GM19099 (cell line): Measurements from ENCODE around the gene MRTFB.

Source experiments
- POLR2A ChIP-seq: IDR thresholded peaks from 3 replicates; pipeline ENCODE4 v1.6.1; 2011; ENCODE audit warnings: low read depth; ENCODE audit not compliant: insufficient read length; ENCODE audit errors: extremely low read depth

MRTFB gene

DNA sequence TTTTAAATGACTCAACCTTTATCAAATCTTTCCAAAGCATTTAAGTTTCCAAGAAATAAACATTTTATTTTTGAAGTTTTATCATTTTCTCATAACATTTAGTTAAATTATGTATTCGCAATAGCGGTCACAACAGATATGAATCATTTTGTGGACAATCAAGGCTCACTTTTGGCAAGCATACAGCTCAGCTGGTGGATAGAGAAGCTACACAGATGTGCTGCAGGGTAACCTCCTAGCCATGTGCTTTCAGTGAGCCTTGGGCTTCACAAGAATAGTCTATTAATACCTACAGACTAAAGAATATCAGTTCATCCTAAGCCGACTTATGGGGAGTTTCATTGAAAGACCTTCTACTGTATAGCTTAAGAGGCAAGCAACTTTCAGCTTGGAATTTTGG is 144.8 kb downstream of the MRTFB start:
- TF ChIP-seq POLR2A: no peak

DNA sequence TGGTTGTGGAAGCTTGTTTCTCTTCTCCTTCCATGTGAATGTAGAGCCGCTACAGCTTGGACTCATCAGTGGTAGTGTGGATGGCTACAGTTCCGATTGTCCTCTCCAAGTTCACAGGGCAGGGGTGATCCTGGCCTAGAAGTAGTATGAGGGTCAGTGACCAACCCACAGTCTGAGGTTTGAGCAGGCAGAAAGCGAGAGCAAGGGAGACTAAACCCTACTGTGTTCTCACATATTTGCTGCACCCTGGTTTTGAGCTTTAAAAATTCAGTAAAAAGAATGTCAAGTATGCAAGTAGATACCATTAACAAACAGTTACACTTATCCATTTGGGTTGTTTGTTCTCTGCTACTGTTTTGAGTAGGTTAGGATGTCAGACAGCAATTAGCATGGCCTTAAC is 148.9 kb downstream of the MRTFB start:
- TF ChIP-seq POLR2A: no peak

DNA sequence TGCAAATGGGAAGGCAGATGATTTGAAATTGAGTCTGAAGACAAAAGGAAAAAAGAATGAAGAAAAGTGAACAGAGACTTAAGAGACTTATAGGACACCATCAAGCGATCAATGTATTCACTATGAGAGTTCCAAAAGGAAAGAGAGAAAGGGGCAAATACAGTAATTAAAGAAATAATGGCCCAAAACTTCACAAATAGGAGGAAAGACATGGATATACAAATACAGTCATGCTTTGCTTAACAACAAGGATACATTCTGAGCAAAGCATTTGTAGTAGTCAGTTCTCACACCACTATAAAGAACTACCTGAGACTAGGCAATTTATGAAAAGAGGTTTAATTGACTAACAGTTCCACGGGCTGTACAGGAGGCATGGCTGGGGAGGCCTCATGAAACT is 152.5 kb downstream of the MRTFB start:
- TF ChIP-seq POLR2A: no peak

DNA sequence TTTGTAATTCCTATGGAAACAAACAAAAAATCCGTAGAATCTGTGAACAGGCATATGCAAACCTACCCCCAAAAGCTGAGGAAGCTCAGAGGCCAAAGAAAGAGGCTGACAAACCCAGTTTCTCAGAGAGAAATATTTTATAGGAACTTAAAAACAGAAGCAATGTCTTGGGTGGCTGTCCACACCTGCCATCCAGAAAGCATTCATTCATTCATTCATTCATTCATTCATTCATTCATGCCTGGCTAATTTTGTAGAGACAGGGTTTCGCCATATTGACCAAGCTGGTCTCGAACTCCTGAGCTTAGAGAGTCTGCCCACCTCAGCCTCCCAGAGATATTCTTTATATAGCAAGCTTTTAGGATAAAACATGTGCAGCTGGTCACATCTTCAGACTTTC is 154.3 kb downstream of the MRTFB start:
- TF ChIP-seq POLR2A: no peak

DNA sequence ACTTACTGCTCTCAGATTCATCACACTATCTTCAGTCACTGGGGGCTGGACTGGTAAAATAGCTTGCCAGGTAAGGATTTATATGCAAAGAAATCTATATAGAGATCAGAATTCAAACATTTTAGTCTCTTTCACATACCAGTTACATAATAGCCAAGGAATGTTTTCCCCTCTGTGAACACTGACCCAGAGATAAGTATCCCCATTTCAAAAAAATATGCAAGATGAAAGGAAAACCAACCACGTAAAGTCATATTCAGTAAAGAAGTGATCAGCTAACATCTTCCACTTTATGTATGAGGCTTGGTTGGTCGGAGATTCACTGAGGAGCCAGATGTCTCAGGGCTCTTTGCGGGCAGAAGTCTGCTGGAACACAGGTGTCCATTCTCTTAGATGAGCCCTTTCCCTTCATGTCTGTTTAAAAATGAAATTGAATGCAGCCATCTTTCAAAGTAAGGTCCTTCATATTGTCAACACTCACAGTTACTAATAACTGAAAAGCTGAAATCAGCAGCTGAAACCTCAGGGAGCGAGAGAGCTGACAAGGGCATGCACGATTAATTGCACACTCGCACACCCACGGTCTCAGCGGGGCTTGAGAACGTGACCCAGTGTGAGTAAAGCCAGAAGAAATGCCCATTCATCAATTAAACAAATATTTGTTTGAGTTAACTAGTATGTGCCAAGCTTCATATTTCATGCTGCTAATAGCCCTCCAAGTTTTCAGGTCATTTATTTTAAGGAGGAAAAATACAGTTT is 161.2 kb downstream of the MRTFB start:
- no peak for TF ChIP-seq POLR2A

DNA sequence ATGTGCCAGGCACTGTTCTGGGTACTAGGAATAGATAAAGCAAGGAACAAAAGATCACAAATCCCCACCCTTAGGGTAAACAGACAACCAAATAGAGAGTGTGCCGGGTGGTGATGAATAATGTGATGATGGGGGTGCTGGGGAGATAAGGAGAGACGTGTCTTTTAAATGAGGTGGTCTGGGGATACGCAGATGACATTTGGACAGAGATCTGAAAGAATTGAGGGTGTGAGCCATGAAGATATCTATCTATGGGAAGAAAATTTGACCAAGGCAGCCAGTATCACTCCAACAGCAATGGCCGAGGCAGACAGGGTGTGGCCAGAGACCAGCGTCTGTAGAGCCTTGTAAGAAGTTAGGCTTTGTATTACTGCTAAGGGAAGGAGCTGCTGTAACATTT is 165.3 kb downstream of the MRTFB start:
- no peak for TF ChIP-seq POLR2A

DNA sequence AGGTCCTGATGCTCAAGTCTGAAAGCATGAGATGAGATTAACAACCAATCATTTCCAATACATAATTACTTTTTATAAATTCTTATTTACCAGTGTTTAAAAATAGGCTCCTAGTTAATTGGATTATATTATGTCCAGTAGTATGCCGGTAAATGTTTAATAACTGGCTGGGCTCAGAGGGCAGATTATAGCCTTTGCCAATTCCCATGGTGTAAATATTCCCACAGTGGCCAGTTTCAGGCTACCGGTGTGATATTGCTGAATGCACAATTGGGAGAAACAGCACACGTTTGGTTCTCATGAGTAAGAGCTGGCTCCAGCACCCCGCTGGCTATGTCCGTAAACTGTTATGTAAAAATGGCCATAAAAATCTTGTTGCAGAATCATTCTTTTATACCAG is 167.6 kb downstream of the MRTFB start:
- no peak for TF ChIP-seq POLR2A

DNA sequence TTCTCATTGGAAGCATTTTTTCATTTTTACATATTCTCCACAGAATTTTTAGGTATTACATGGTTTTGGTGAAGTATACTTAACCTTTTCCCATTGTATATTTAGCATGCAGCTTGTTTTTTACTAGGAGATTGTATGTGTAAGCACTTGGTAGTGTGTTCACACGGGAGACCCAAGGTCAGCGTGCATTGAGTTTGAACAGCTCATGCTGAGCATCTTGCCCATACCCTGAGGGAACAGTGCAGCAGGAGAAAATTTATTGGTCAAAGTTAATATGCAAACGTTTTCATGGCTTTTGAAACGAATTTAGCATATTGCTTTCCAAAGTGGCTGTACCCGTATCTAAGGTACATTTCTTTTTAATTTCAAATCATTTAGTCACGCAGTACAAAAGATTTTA is 168.7 kb downstream of the MRTFB start:
- no peak for TF ChIP-seq POLR2A

DNA sequence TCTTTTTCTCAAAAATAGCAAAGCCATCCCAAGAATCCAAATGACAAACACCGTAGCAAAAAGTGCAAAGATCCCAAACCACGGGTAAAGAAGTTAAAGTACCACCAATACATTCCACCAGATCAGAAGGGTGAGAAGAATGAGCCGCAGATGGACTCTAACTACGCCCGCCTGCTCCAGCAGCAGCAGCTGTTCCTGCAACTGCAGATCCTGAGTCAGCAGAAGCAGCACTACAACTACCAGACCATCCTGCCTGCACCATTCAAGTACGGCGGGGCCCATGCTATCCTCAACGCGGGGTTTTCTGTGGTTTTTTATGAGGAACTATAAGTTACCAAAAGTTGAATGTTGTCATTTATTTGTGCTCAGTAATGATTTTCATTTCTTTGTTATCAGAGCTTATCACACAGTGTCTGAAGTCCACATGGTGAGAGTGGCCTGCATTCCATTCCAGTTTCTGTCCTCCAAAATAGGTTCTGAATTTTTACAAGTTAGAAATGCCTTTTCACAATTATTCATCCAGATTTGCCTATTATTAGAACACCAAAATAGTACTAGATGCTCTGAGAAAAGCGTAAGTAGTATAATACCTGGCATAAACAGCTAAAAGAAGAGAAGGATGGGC is 169.2 kb downstream of the MRTFB start:
- no peak for TF ChIP-seq POLR2A

DNA sequence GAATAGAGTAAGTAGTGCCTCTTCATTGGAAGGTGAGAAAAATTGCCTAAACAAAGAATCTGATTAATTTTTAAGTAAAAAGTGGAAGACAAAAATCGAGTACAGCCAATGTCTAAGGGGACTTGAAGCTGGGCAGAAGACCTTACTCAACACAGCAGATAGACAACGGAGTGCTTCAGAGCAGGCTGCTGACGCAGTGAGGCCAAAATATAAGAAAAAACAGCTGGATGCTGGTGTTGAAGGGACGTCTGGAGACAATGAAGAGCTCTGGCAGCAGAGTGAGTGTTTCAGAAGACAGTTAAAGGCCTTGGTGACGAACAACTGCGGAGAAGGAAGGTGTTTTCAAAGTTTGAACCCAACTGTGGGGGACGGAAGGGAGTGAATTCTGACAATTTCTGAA is 169.8 kb downstream of the MRTFB start:
- no peak for TF ChIP-seq POLR2A

DNA sequence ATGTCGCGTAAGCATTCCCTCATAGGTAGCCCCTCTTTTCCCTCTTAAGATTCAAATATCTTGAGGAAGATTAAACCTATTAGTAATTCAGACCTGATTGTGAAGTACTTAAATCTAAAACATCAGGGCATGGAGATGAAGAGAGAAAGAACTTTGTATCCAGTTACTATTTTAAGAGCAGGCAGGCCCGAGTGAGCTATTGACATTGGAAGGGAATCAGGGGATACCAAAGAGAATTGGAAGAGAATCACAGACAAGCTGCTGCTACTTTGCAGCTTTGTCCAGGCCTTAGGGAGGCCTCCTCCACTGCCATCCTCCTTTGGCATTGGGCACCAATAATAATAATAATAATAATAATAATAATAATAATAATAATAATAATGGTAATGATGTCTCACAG is 170.5 kb downstream of the MRTFB start:
- no peak for TF ChIP-seq POLR2A

DNA sequence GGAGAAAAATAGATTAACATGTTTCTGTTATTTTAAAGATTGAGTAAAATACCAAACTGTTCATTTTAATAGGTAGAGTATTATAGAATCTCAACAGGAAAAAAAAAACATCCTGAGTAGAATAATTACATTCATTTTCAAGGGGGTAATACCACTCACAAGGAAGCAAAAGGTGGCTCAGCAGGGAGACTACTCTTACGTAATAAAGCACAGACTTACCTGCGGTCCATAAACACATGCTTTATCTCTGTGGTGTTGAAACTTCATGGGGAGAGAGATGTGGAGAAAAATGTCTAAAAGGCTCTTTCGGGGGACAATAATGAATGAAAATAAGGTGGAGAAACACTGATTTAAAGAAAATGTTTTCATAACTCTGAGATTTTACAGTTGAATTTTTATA is 171.7 kb downstream of the MRTFB start:
- TF ChIP-seq POLR2A: no peak

DNA sequence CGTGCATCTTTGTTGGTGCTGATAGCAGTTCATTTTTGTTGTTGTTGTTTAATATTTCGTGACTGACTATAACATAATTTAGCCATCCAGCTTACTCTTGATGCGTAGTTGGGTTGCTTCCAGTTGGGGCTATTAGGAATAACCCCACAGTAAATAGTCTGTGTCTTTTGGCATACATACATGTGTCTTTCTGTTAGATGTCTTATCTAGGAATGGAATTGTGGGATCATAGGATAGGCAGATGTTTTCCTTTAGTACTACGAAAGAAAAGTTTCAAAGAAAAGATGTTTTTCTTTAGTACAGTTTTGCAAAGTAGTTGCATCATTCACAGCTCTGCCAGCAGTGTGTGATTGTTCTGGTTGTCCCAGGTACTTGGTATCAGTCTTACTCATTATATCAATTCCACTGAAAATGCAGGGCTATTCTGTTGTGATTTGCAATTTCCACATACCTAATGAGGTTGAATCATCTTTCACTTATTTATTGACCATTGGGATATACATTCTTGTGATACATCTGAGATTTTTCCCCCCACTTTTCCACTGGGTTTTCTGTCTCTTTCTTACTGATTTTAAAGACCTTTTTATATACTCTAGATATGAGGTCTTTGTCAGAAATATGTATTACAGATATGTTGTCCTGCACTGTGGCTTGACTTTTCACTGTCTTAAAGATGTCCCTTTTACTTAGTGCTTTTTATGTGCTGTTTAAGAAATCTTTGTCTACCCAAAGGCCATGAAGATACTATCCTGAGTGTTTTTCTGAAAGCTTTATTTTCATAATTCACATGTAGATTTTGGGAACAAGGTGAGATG is 173.3 kb downstream of the MRTFB start:
- TF ChIP-seq POLR2A: no peak

DNA sequence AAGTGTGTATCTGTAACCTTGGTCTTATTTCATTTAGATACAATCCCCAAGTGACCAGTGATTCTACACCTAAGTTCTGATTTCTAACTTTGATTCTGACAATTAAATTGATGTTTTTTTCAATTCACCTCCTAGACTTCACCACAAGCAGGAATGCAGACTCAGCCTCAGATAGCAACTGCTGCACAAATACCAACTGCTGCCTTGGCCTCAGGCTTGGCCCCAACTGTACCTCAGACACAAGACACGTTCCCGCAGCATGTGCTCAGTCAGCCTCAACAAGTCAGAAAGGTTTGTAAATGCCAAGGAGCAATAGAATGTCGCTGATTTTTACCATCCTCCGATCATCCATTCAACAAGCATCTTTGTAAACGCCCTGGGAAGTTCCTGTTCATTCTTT is 177.7 kb downstream of the MRTFB start:
- TF ChIP-seq POLR2A: no peak

DNA sequence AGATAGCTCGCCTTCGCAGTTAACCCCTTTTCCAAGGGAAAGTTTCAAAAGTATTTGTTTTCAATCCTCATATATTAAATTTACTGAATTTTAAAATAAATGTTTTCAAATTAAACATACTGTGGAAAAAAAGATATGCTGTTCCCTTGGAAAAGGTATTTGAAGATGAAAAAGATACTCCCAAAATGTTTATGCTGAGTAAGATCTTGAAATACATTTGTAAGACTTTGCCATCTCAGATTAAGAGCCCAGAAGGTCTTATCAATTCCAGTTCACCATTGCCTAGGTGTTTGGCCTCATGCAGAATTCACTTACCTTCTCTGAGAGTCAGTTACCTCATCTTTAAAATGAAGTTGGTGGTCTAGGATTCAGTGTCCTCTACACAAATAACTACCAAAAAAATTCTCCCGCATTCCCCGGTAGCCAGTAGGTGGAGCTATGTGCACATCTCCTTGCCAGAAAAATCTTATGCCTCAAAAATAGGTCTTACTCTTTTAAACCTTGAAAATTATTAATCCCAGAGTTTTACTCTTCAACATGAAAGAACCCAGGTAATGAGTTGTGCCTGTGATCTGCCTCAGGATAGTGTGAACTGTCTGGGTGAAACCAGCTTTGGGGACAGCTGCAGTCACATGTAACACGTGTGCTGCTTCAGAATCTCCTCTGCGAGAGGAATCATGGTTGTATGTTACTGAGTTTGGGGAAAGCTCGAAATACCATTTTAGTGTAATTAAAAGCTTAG is 178.3 kb downstream of the MRTFB start:
- TF ChIP-seq POLR2A: no peak
